Glomerular endothelial cell (primary cell): ENCODE data around the gene NCOR2. TPM values are rescaled to one million over a fixed set of nuclear protein-coding genes. Genes with fewer than 3 reads are reported as not detected.

Source experiments
- DNase-seq: peaks from one replicate; pipeline ENCODE4 v3.0.0-alpha.2; 2011; ENCODE audit warnings: low read depth, low spot score; ENCODE audit errors: extremely low read depth
- total RNA-seq: library from RNA; depleted of rRNA; stranded (reverse); fragments of >200 nt; gene quantifications from 2 replicates; pipeline ENCODE4 v1.2.3, GENCODE V29; 2015

The NCOR2 gene
- total RNA-seq, 1 donor from 2014 or later: 295 TPM

- no peak for DNase-seq
Observed at GRCh38 chr12:124545508-124546418, 21.6 kb downstream of the NCOR2 start.

GRCh38 chr12:124544983-124545382, 22.4 kb downstream of the NCOR2 start:
- DNase-seq: no peak

- no peak for DNase-seq
Observed at GRCh38 chr12:124544311-124544970, 23.0 kb downstream of the NCOR2 start.

GRCh38 chr12:124543590-124544310, 23.7 kb downstream of the NCOR2 start:
- DNase-seq: no peak

GRCh38 chr12:124543052-124543589, 24.3 kb downstream of the NCOR2 start:
- no peak for DNase-seq

- DNase-seq: no peak
Observed at GRCh38 chr12:124542021-124542949, 25.1 kb downstream of the NCOR2 start.

GRCh38 chr12:124541322-124541721, 26.1 kb downstream of the NCOR2 start:
- no peak for DNase-seq

- no peak for DNase-seq
Observed at GRCh38 chr12:124539084-124540041, 28.0 kb downstream of the NCOR2 start.

- DNase-seq: no peak
Observed at GRCh38 chr12:124538194-124539082, 29.0 kb downstream of the NCOR2 start.

- DNase-seq: no peak
Observed at GRCh38 chr12:124537525-124538193, 29.8 kb downstream of the NCOR2 start.

- no peak for DNase-seq
Observed at GRCh38 chr12:124536641-124537040, 30.8 kb downstream of the NCOR2 start.

- no peak for DNase-seq
Observed at GRCh38 chr12:124534776-124535740, 32.4 kb downstream of the NCOR2 start.

GRCh38 chr12:124533456-124533855, 34.0 kb downstream of the NCOR2 start:
- no peak for DNase-seq

- no peak for DNase-seq
Observed at GRCh38 chr12:124532967-124533366, 34.4 kb downstream of the NCOR2 start.

- no peak for DNase-seq
Observed at GRCh38 chr12:124532331-124532750, 35.1 kb downstream of the NCOR2 start.

- DNase-seq: no peak
Observed at GRCh38 chr12:124531906-124532305, 35.5 kb downstream of the NCOR2 start.
